Heart left ventricle (tissue), 13 donors: Measurements from ENCODE around the gene HADHB.

ENCODE experiments used
- CTCF ChIP-seq, 12 donors: fragments of 200-600 bp; sonication (generic) in 4 of 12; IDR thresholded peaks; one replicate each; pipeline versions ENCODE4 v1.5.0 to v1.8.0; 2018 to 2022; ENCODE audit warnings: antibody characterized with exemption in 12 of 12, mild to moderate bottlenecking in 5 of 12
- POLR2A ChIP-seq, 2 donors: fragments of 450-650 bp; IDR thresholded peaks; one replicate each; pipeline ENCODE4 v1.6.1; 2017; ENCODE audit warnings: antibody characterized with exemption in 2 of 2, mild to moderate bottlenecking in 2 of 2, moderate library complexity in 2 of 2
- donor health status: ischemic (EF 13 %, LVEDD 7.1; RV severe dilation, severe dysfunction).
- donor health status: DM: no; HTN: yes; CAD: no.
- donor health status: DM: no; HTN: no; CAD: no.
- donor health status: ischemic (EF 25% LVEDD 6.9; RV normal size, moderate dysfunction).
- donor health status: ischemic (EF 25% LVEDD 5.7; RV mildly dilated, moderate dysfunction).
- donor health status: ischemic (EF 35%, LVEDD 5.7; RV mildly dilated, moderate dysfunction).
- donor health status: nonischemic (EF 11% LVEDD 7.7; RV severe dilation, severe dysfunction).
- donor health status: DM: yes; HTN: yes; CAD: no.
- donor health status: PGD.
- donor health status: ischemic (EF 29% LVEDD 5.4; RV normal size, mild dysfunction).
- donor health status: nonischemic (EF 23%, LVEDD 6.1; RV moderate dilation, normal function).

DNA sequence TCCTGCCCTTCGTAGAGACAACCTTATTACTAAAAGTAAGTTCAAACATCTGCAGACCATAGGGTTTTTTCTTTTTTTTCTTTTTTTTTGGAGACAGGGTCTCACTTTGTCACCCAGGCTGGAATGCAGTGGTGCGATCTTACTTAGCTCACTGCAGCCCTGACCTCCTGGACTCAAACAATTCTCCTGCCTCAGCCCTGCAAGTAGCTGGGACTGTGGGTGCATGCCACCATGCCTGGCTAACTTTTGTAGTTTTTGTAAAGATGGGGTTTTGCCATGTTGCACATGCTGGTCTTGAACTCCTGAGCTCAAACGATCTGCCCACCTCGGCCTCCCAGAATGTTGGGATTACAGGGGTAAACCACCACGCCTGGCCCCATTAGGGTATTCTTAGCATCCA lies 32.7 kb upstream of the HADHB start:
- TF ChIP-seq POLR2A (IDR thresholded peaks at IDR 0.05) (no peak), CTCF (IDR thresholded peaks at IDR 0.05) (no peak)
